WTC11 (cell line): ENCODE data around the gene CHRNE. TPM values are rescaled to one million over a fixed set of nuclear protein-coding genes. Genes with fewer than 3 reads are reported as not detected.

ENCODE experiments used
- ATAC-seq: fragments of 200-7000 bp; cut with Tn5 transposase; 2 replicates; pipeline ENCODE4 v1.10.0; 2021; ENCODE audit warnings: mild to moderate bottlenecking, moderate library complexity
- CTCF ChIA-PET: fragments of 300-600 bp; sonication (Branson Sonifier 250); formaldehyde crosslinking; loops from one replicate; lab custom pipeline; 2021; ENCODE audit warnings: antibody characterized with exemption; lab: Charles Lee
- POLR2A ChIA-PET: fragments of 350-600 bp; sonication (Branson Sonifier 250); formaldehyde crosslinking; loops from one replicate; lab custom pipeline; 2021; ENCODE audit warnings: antibody characterized with exemption; lab: Charles Lee
- DNase-seq: peaks from one replicate; pipeline ENCODE4 v3.0.0; 2021; ENCODE audit warnings: low spot score
- H3K27ac Mint-ChIP-seq: 2 replicates; pipeline ENCODE4 v1.8.0; 2021; ENCODE audit warnings: mixed read lengths
- H3K27me3 Mint-ChIP-seq: 2 replicates; pipeline ENCODE4 v1.8.0; 2021; ENCODE audit warnings: low read depth, mild to moderate bottlenecking, moderate library complexity, mixed read lengths
- H3K36me3 Mint-ChIP-seq: 2 replicates; pipeline ENCODE4 v1.8.0; 2021; ENCODE audit warnings: mixed read lengths
- H3K4me1 Mint-ChIP-seq: 2 replicates; pipeline ENCODE4 v1.8.0; 2022; ENCODE audit warnings: mixed read lengths
- H3K4me3 Mint-ChIP-seq: 2 replicates; pipeline ENCODE4 v1.8.0; 2021; ENCODE audit warnings: mild to moderate bottlenecking, moderate library complexity, mixed read lengths
- H3K9me3 Mint-ChIP-seq: 2 replicates; pipeline ENCODE4 v1.8.0; 2021; ENCODE audit warnings: mixed read lengths
- ARID4B ChIP-seq: sonication (generic); formaldehyde crosslinking; IDR thresholded peaks from 2 replicates; pipeline ENCODE4 v1.8.0; 2023; ENCODE audit warnings: missing genetic modification reagents, mild to moderate bottlenecking, borderline replicate concordance
- ATF2 ChIP-seq: sonication (generic); formaldehyde crosslinking; IDR thresholded peaks from 2 replicates; pipeline ENCODE4 v1.8.1; 2022; ENCODE audit warnings: low read depth, missing genetic modification reagents, borderline replicate concordance
- E2F4 ChIP-seq: sonication (generic); formaldehyde crosslinking; IDR thresholded peaks from 2 replicates; pipeline ENCODE4 v1.8.1; 2022; ENCODE audit warnings: low read depth, mild to moderate bottlenecking, moderate library complexity, missing genetic modification reagents, borderline replicate concordance
- E2F5 ChIP-seq: sonication (generic); formaldehyde crosslinking; IDR thresholded peaks from 2 replicates; pipeline ENCODE4 v1.8.1; 2022; ENCODE audit warnings: mild to moderate bottlenecking, moderate library complexity, missing genetic modification reagents
- ERG ChIP-seq: fragments of 250-450 bp; sonication (Bioruptor Pico); IDR thresholded peaks from 2 replicates; pipeline ENCODE4 v1.8.0; 2021; ENCODE audit warnings: mild to moderate bottlenecking
- FOXJ3 ChIP-seq: sonication (generic); formaldehyde crosslinking; IDR thresholded peaks from 2 replicates; pipeline ENCODE4 v1.9.0; 2021; ENCODE audit warnings: missing genetic modification reagents, mild to moderate bottlenecking, borderline replicate concordance
- JUN ChIP-seq: sonication (generic); formaldehyde crosslinking; IDR thresholded peaks from 2 replicates; pipeline ENCODE4 v1.8.0; 2023; ENCODE audit warnings: mild to moderate bottlenecking, missing genetic modification reagents
- MLX ChIP-seq: sonication (generic); formaldehyde crosslinking; IDR thresholded peaks from 2 replicates; pipeline ENCODE4 v1.8.1; 2023; ENCODE audit warnings: mild to moderate bottlenecking, missing genetic modification reagents, moderate library complexity
- SOX15 ChIP-seq: fragments of 250-450 bp; sonication (Bioruptor Pico); IDR thresholded peaks from 2 replicates; pipeline ENCODE4 v1.9.0; 2021; ENCODE audit warnings: mild to moderate bottlenecking
- SP1 ChIP-seq: sonication (generic); formaldehyde crosslinking; conservative IDR thresholded peaks from 2 replicates; pipeline ENCODE4 v1.8.1; 2022; ENCODE audit warnings: missing genetic modification reagents
- TP53 ChIP-seq: sonication (generic); formaldehyde crosslinking; IDR thresholded peaks from 2 replicates; pipeline ENCODE4 v1.8.1; 2023; ENCODE audit warnings: mild to moderate bottlenecking, missing genetic modification reagents
- ZNF138 ChIP-seq: sonication (generic); formaldehyde crosslinking; conservative IDR thresholded peaks from 2 replicates; pipeline ENCODE4 v1.8.1; 2022; ENCODE audit warnings: mild to moderate bottlenecking, moderate library complexity, missing genetic modification reagents
- ZNF232 ChIP-seq: sonication (generic); formaldehyde crosslinking; IDR thresholded peaks from 2 replicates; pipeline ENCODE4 v1.8.0; 2022; ENCODE audit warnings: mild to moderate bottlenecking, missing genetic modification reagents
- ZNF263 ChIP-seq: sonication (generic); formaldehyde crosslinking; IDR thresholded peaks from 2 replicates; pipeline ENCODE4 v1.8.1; 2022; ENCODE audit warnings: low read depth, mild to moderate bottlenecking, moderate library complexity, missing genetic modification reagents
- ZNF671 ChIP-seq: fragments of 250-450 bp; sonication (Bioruptor Pico); IDR thresholded peaks from 2 replicates; pipeline ENCODE4 v1.8.0; 2021; ENCODE audit warnings: mild to moderate bottlenecking
- total RNA-seq: library from RNA; stranded (reverse); gene quantifications from 3 replicates; pipeline ENCODE4 v1.2.3, GENCODE V29; 2021
- TF ChIP-seq, protein P1 (sequence below): fragments of 250-450 bp; sonication (Bioruptor Pico); IDR thresholded peaks from 2 replicates; pipeline ENCODE4 v1.9.0; 2021; ENCODE audit warnings: moderate library complexity, mild to moderate bottlenecking, inconsistent platforms, borderline replicate concordance
- TF ChIP-seq, protein P2 (sequence below): sonication (generic); formaldehyde crosslinking; IDR thresholded peaks from 2 replicates; pipeline ENCODE4 v1.8.0; 2023; ENCODE audit warnings: missing genetic modification reagents
- TF ChIP-seq, protein P3 (sequence below): sonication (generic); formaldehyde crosslinking; IDR thresholded peaks from 2 replicates; pipeline ENCODE4 v1.8.1; 2023; ENCODE audit warnings: mild to moderate bottlenecking, missing genetic modification reagents
- TF ChIP-seq, protein P4 (sequence below): fragments of 250-450 bp; sonication (Bioruptor Pico); IDR thresholded peaks from 2 replicates; pipeline ENCODE4 v2.1.2; 2022; ENCODE audit warnings: mild to moderate bottlenecking, moderate library complexity

The CHRNE gene
- total RNA-seq, 1 experiment from 2014 or later: 0.70 TPM

GRCh38 chr17:4945944-4946280 lies 43.0 kb upstream of the CHRNE start (continued):
- TF ChIP-seq E2F4 (no peak), ATF2 (CRISPR knock-in tag) (no peak), TP53 (CRISPR knock-in tag) (no peak)

GRCh38 chr17:4945176-4945943 lies 42.5 kb upstream of the CHRNE start:
- Mint-ChIP-seq H3K4me3 (peak overlapping the region; percentile 91), H3K27ac (peak overlapping the region; percentile 90), H3K9me3 (no peaks in the 10 kb centered on the region), H3K4me1 (peaks cover 34% of the 10 kb centered on the region), H3K36me3 (peaks cover 43% of the 10 kb centered on the region), H3K27me3 (no peaks in the 10 kb centered on the region)
- ChIA-PET CTCF (interaction anchor here (1.5 kb wide), 1 partner anchor 36 kb away, joined by 4 read pairs; no protein-coding TSS in a partner anchor), POLR2A (interaction anchor here (0.6 to 3.5 kb wide), 7 partner anchors 13 to 151 kb away, joined by 3 to 45 read pairs (median 4); partner anchors contain the start of gene SPAG7)
- ATAC-seq: peak; percentile 5
- DNase-seq: no peak
- TF ChIP-seq MLX (no peak), FOXJ3 (CRISPR knock-in tag) (no peak), ZNF263 (CRISPR knock-in tag) (no peak), ZNF671 (CRISPR knock-in tag) (0 out of 2 replicates have a peak, but pooled peaks have one; percentile 49), SP1 (CRISPR knock-in tag) (no peak), ZNF232 (CRISPR knock-in tag) (0 out of 2 replicates have a peak, but pooled peaks have one; percentile 11), ZNF138 (no peak), JUN (CRISPR knock-in tag) (no peak), ARID4B (no peak), ERG (CRISPR knock-in tag) (no peak), SOX15 (CRISPR knock-in tag) (no peak), E2F5 (CRISPR knock-in tag) (no peak)
- TF ChIP-seq, protein P1, sequence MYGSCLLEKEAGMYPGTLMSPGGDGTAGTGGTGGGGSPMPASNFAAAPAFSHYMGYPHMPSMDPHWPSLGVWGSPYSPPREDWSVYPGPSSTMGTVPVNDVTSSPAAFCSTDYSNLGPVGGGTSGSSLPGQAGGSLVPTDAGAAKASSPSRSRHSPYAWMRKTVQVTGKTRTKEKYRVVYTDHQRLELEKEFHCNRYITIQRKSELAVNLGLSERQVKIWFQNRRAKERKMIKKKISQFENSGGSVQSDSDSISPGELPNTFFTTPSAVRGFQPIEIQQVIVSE (CRISPR knock-in tag): no peak
- TF ChIP-seq, protein P2, sequence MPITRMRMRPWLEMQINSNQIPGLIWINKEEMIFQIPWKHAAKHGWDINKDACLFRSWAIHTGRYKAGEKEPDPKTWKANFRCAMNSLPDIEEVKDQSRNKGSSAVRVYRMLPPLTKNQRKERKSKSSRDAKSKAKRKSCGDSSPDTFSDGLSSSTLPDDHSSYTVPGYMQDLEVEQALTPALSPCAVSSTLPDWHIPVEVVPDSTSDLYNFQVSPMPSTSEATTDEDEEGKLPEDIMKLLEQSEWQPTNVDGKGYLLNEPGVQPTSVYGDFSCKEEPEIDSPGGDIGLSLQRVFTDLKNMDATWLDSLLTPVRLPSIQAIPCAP (CRISPR knock-in tag): no peak
- TF ChIP-seq, protein P3, sequence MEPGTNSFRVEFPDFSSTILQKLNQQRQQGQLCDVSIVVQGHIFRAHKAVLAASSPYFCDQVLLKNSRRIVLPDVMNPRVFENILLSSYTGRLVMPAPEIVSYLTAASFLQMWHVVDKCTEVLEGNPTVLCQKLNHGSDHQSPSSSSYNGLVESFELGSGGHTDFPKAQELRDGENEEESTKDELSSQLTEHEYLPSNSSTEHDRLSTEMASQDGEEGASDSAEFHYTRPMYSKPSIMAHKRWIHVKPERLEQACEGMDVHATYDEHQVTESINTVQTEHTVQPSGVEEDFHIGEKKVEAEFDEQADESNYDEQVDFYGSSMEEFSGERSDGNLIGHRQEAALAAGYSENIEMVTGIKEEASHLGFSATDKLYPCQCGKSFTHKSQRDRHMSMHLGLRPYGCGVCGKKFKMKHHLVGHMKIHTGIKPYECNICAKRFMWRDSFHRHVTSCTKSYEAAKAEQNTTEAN (CRISPR knock-in tag): no peak
- TF ChIP-seq, protein P4, sequence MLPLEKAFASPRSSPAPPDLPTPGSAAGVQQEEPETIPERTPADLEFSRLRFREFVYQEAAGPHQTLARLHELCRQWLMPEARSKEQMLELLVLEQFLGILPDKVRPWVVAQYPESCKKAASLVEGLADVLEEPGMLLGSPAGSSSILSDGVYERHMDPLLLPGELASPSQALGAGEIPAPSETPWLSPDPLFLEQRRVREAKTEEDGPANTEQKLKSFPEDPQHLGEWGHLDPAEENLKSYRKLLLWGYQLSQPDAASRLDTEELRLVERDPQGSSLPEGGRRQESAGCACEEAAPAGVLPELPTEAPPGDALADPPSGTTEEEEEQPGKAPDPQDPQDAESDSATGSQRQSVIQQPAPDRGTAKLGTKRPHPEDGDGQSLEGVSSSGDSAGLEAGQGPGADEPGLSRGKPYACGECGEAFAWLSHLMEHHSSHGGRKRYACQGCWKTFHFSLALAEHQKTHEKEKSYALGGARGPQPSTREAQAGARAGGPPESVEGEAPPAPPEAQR (CRISPR knock-in tag): no peak
